GOT3 (cell line): ENCODE data around the gene PSMB3.
"Not testable (repeated sequence)": the region's sequence is repeated elsewhere in the genome, so short reads cannot be mapped to it uniquely, and the experiment has no call there.

Experiments used
- DNase-seq: peaks from one replicate; lab custom pipeline; 2025; ENCODE audit warnings: mixed read lengths; lab: John Stamatoyannopoulos, UW

Gene PSMB3

GRCh38 chr17:38749223-38750043 lies 3.1 kb upstream of the PSMB3 start:
- no peak for DNase-seq

- DNase-seq, result no peak
Measured at GRCh38 chr17:38750044-38750311, 2.6 kb upstream of the PSMB3 start.

DNA sequence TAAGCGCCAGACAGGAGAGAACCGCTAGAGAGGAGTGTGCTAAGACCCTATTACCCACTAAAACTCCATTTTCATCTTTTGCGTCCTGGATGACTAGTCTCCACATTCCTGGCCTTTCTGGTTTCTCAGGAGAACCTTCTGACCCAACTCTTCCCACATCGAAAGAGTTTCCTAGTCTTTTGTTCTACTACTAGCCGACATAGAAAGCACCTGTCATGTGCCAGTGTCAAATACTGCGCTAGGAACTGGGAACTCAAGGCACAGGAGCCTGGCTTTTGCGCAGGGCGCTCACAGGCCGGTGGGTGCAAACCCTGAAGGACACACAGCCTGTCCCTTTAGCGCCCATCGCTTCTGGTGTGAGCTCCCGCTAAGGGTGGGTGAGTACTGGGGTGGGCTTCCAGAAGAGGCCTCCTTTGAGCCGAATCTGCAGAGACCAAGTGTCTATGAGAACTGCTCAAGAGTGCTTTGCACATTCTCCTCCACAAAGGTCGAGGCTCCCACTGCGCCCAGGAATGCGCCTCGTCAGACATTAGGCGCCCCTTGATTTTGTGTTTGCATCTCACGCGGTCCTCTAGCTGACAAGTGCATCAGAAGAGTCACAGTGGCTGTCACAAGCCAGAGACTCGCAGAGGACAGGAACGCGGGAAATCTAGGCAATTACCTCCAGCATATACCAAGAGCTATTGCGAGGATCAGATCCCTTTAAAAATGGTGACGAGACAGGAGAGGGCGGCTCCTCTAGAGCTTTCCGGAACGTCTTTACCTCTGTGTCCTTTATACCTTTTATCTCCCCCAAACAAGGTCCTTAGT lies 2.0 kb upstream of the PSMB3 start:
- DNase-seq, result no peak

- DNase-seq, result no peak
Measured at GRCh38 chr17:38751144-38751807, 1.3 kb upstream of the PSMB3 start.

DNA sequence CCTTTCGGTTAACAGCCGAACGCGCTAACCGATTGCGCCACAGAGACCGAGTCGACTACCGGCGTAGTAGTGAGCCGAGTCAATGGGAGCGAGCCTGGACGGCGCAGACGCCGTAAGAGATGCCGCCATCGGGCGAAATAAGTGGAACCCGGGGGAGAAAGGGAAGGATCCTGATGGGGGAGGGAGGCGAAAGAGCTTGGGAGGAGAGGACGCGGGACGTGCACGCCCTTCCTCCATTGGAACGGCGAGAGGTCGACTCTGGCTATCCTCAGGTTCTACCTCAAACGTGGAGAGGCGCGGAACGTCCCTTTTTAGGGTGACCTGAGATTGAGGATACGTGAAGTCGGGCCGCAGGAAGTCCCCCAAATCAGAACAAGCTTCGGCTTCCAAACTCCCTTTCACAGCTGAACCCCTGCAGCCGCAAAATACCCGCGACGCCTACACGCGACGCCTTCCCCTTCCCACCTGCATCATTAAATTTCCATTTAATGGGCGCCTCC lies 683 bp upstream of the PSMB3 start:
- DNase-seq, result peak; percentile 60

DNA sequence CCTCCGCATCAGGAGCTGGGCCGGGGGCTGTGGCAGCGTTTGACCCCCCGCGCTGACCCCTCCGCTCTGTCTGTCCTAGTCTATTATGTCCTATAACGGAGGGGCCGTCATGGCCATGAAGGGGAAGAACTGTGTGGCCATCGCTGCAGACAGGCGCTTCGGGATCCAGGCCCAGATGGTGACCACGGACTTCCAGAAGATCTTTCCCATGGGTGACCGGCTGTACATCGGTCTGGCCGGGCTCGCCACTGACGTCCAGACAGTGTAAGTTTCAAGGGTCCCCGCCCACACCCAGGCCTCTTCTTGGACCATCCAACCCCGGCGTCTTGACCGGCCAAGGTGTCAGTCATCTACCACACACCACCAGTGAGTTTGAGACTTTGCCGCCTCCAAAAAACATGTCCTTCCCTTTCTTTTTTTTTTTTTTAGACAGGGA lies 548 bp downstream of the PSMB3 start:
- no peak for DNase-seq

- no peak for DNase-seq
Measured at GRCh38 chr17:38761612-38762011, 9.1 kb downstream of the PSMB3 start.

GRCh38 chr17:38762231-38762630 lies 9.7 kb downstream of the PSMB3 start:
- no peak for DNase-seq

DNA sequence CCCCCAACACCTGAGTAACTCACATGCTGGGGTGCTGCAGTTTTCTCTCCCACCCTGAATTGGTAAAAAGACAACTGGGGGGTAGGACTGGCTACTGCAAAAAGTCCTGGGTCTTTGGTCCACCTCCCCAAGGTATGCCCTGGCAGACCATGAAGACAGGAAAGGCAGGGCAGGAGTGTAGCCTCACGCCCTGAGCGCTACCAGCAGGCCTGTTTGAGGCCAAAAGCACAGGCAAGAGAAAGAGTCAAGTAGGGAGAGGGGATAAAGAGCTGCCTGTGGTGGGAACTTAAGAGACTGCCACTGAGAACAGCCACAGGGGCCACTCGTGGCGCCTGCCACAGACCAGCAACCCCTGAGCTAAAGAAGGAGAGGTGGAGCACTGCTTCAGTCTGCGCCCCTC lies 13.8 kb downstream of the PSMB3 start:
- DNase-seq, result no peak

- DNase-seq, result no peak
Measured at GRCh38 chr17:38768417-38768816, 15.9 kb downstream of the PSMB3 start.

DNA sequence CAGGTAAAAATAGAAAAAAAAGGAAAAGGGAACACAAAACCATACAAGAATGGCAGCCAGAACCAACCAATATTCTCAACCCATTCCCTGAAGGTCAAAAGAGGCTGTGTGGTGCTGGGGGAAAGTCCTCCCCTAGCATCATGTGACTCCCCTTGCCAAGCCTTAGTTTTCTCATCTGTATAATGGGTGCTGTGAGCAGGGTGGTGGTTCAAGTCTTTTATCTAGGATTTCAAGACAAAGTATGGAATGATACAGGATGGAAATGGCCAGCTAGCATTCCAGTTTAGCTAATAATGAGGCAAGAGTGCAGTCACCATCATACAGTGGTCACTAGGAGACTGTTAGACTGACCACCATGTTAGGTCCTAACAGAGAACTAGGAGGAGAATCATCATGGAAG lies 20.7 kb downstream of the PSMB3 start:
- DNase-seq, result no peak

GRCh38 chr17:38777641-38778250 lies 25.2 kb downstream of the PSMB3 start:
- no peak for DNase-seq

GRCh38 chr17:38779965-38780752 lies 27.6 kb downstream of the PSMB3 start:
- no peak for DNase-seq

GRCh38 chr17:38783227-38783626 lies 30.7 kb downstream of the PSMB3 start:
- no peak for DNase-seq

DNA sequence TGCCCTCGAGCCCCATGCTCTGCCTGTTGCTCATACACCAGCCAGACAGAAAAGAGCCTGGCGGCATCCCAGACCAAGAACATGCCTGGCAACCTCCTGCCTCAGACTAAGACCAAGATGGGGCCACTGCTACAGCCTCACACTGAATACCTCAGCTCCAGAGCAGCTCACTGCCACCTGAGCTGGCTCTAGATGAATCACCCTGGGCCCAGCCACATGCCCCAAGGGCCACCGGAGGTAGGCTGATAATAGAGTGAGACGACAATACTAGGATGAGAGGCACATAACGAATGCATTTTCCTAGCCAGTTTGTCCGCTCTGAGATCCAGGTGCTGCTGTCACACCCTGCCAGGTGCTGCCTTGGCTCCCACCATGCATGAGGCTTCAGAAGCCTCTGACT lies 33.8 kb downstream of the PSMB3 start:
- DNase-seq, result no peak

GRCh38 chr17:38787999-38788398 lies 35.5 kb downstream of the PSMB3 start:
- not testable (repeated sequence) for DNase-seq

- DNase-seq, result no peak
Measured at GRCh38 chr17:38789185-38789584, 36.6 kb downstream of the PSMB3 start.

- DNase-seq, result not testable (repeated sequence)
Measured at GRCh38 chr17:38790148-38790707, 37.7 kb downstream of the PSMB3 start.

DNA sequence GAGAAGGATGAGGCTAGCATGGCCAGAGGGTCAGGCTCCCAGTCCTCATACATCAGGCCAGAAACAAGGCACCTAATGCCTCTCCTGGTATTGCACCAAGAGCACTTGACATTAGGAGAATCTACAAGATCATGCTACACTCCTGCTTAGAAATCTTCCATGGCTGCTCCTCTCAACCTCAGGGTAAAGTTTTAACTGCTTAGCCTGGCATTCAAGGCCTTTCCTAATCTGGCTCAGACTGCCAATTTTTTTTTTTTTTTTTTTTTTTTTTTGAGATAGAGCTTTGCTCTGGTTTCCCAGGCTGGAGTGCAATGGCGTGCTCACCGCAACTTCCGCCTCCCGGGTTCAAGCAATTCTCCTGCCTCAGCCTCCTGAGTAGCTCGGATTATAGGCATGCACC lies 38.6 kb downstream of the PSMB3 start:
- DNase-seq, result no peak

DNA sequence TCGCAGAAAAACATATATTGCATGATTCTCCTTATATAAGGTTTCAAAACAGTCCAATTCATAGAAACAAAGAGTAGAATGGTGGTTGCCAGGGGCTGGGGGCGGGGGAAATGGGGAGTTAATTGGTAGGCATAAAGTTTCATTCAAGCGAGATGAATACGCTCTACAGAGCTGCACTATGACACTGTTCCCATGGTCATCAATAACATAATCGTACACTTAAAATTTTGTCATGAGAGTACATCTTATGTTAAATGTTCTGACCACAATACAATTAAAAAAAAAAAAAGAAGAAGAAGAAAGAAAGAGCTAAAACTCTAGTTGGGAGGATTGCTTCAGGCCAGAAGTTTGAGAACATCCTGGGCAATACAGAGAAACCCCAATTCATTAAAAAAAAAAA lies 41.7 kb downstream of the PSMB3 start:
- DNase-seq, result no peak
